Esophagus squamous epithelium (tissue), 5 donors: ENCODE results near the gene ARHGAP11A. TPM values are rescaled to one million over a fixed set of nuclear protein-coding genes. Genes with fewer than 3 reads are reported as not detected.

Experiments used
- DNase-seq: peaks from one replicate; lab custom pipeline; 2025; lab: John Stamatoyannopoulos, UW
- H3K27ac ChIP-seq, 4 donors: fragments of 200-600 bp; sonication (generic); one replicate each; pipeline ENCODE4 v1.5.1; 2016 to 2019; ENCODE audit warnings: mild to moderate bottlenecking in 1 of 4
- H3K27me3 ChIP-seq, 4 donors: fragments of 200-600 bp; sonication (generic); 1 replicate in 3 of 4; 2 replicates in 1 of 4; pipeline versions ENCODE4 v1.5.1 to v1.6.0; 2017 to 2021; ENCODE audit warnings: antibody characterized with exemption in 1 of 4
- H3K36me3 ChIP-seq, 3 donors: fragments of 200-600 bp; sonication (generic); one replicate each; pipeline ENCODE4 v1.5.1; 2016 to 2019
- H3K4me1 ChIP-seq, 3 donors: fragments of 200-600 bp; sonication (generic); one replicate each; pipeline ENCODE4 v1.5.1; 2017 to 2019
- H3K4me3 ChIP-seq, 4 donors: fragments of 200-600 bp; sonication (generic); 1 replicate in 3 of 4; 2 replicates in 1 of 4; pipeline ENCODE4 v1.5.1; 2016 to 2019; ENCODE audit warnings: mild to moderate bottlenecking in 2 of 4, moderate library complexity in 1 of 4
- H3K9me3 ChIP-seq, 3 donors: fragments of 200-600 bp; sonication (generic); one replicate each; pipeline ENCODE4 v1.5.1; 2016 to 2019
- POLR2A ChIP-seq, 4 donors: fragments of 450-650 bp; IDR thresholded peaks; one replicate each; pipeline ENCODE4 v1.6.1; 2017; ENCODE audit warnings: antibody characterized with exemption in 4 of 4, mild to moderate bottlenecking in 4 of 4, moderate library complexity in 3 of 4
- WGBS, 2 donors: methylation state at CpG; one replicate each; pipeline ENCODE4 v1.1.5; 2018; 5-methylcytosine and 5-hydroxymethylcytosine counted together
- intact Hi-C: fragments of 100-400 bp; cut with DNase I; formaldehyde crosslinking; loops from one replicate; pipeline ENCODE4 v1.15.0; 2022
- total RNA-seq, 4 donors: library from RNA; depleted of rRNA; stranded (reverse); fragments of >200 nt; gene quantifications; one replicate each; pipeline ENCODE4 v1.1.0, GENCODE V29; 2016
- TF ChIP-seq, protein P1 (sequence below), 6 experiments: fragments of 450-650 bp in 4 of 6; fragments of 200-600 bp in 2 of 6; sonication (generic) in 2 of 6; IDR thresholded peaks; one replicate each; pipeline ENCODE4 v1.5.1; 2016 to 2019; ENCODE audit warnings: antibody characterized with exemption in 6 of 6, mild to moderate bottlenecking in 4 of 6, moderate library complexity in 4 of 6
- donor health status: DM: yes; HTN: yes; CAD: no.

The ARHGAP11A gene
- total RNA-seq, 4 donors from 2014 or later = 4.7 to 17.4 (median 8.1) TPM

- Histone ChIP-seq H3K9me3 (no peaks in the 10 kb centered on the region), H3K36me3 (no peaks in the 10 kb centered on the region), H3K27me3 (no peaks in the 10 kb centered on the region), H3K4me1 (peaks cover under 1 to 13% (median 2%) of the 10 kb centered on the region in 3 donors), H3K27ac (peak overlapping the region in 1 of 4 donors; percentile 68), H3K4me3 (no peak overlapping the region)
- intact Hi-C loops = no loop called here
- TF ChIP-seq, protein P1, sequence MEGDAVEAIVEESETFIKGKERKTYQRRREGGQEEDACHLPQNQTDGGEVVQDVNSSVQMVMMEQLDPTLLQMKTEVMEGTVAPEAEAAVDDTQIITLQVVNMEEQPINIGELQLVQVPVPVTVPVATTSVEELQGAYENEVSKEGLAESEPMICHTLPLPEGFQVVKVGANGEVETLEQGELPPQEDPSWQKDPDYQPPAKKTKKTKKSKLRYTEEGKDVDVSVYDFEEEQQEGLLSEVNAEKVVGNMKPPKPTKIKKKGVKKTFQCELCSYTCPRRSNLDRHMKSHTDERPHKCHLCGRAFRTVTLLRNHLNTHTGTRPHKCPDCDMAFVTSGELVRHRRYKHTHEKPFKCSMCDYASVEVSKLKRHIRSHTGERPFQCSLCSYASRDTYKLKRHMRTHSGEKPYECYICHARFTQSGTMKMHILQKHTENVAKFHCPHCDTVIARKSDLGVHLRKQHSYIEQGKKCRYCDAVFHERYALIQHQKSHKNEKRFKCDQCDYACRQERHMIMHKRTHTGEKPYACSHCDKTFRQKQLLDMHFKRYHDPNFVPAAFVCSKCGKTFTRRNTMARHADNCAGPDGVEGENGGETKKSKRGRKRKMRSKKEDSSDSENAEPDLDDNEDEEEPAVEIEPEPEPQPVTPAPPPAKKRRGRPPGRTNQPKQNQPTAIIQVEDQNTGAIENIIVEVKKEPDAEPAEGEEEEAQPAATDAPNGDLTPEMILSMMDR (IDR thresholded peaks at IDR 0.05) = no peak
- TF ChIP-seq POLR2A (IDR thresholded peaks at IDR 0.05) = no peak
- DNase-seq = no peak
- WGBS, 2 donors = 81 to 89% methylated on average over 3 of the region's 3 CpGs
Measured at GRCh38 chr15:32682569-32682968, 67.3 kb downstream of the ARHGAP11A start.

GRCh38 chr15:32682977-32683630, 67.8 kb downstream of the ARHGAP11A start:
- Histone ChIP-seq H3K4me3 (no peak overlapping the region), H3K9me3 (no peaks in the 10 kb centered on the region), H3K4me1 (peaks cover 0 to 8% (median 0%) of the 10 kb centered on the region in 3 donors), H3K27me3 (no peaks in the 10 kb centered on the region), H3K36me3 (no peaks in the 10 kb centered on the region), H3K27ac (peak overlapping the region in 1 of 4 donors; percentile 68)
- WGBS, 2 donors = 90 to 96% methylated on average over 2 of the region's 2 CpGs
- TF ChIP-seq, protein P1 (IDR thresholded peaks at IDR 0.05) = no peak
- TF ChIP-seq POLR2A (IDR thresholded peaks at IDR 0.05) = no peak
- intact Hi-C loops = no loop called here
- no peak for DNase-seq

- no peaks in the 10 kb centered on the region for H3K36me3 ChIP-seq
- peak overlapping the region in 1 of 4 donors; percentile 28 for H3K27ac ChIP-seq
- intact Hi-C loops = no loop called here
- WGBS, 2 donors = 60 to 72% methylated on average over 8 of the region's 8 CpGs
- no peaks in the 10 kb centered on the region for H3K27me3 ChIP-seq
- DNase-seq = no peak
- no peaks in the 10 kb centered on the region for H3K9me3 ChIP-seq
- TF ChIP-seq, protein P1 (IDR thresholded peaks at IDR 0.05) = no peak
- TF ChIP-seq POLR2A (IDR thresholded peaks at IDR 0.05) = no peak
- no peak overlapping the region for H3K4me3 ChIP-seq
- H3K4me1 ChIP-seq = peaks cover 0 to 8% (median 0%) of the 10 kb centered on the region in 3 donors
Measured at GRCh38 chr15:32683906-32684584, 68.7 kb downstream of the ARHGAP11A start.

- DNase-seq = no peak
- Histone ChIP-seq H3K27me3 (no peaks in the 10 kb centered on the region), H3K4me3 (no peak overlapping the region), H3K36me3 (no peaks in the 10 kb centered on the region), H3K9me3 (no peaks in the 10 kb centered on the region), H3K4me1 (peaks cover 0 to 8% (median 0%) of the 10 kb centered on the region in 3 donors), H3K27ac (peak overlapping the region in 1 of 4 donors; percentile 3)
- TF ChIP-seq, protein P1 (IDR thresholded peaks at IDR 0.05) = no peak
- no peak for TF ChIP-seq POLR2A (IDR thresholded peaks at IDR 0.05)
- intact Hi-C loops = no loop called here
- 60 to 73% methylated on average over 1 of the region's 1 CpG for WGBS, 2 donors
Measured at GRCh38 chr15:32685576-32685975, 70.3 kb downstream of the ARHGAP11A start.

GRCh38 chr15:32687556-32687955, 72.3 kb downstream of the ARHGAP11A start:
- Histone ChIP-seq H3K4me1 (peaks cover 0 to 8% (median 0%) of the 10 kb centered on the region in 3 donors), H3K9me3 (no peaks in the 10 kb centered on the region), H3K4me3 (no peak overlapping the region), H3K27me3 (no peaks in the 10 kb centered on the region), H3K36me3 (no peaks in the 10 kb centered on the region), H3K27ac (no peak overlapping the region)
- 38 to 52% methylated on average over 5 of the region's 5 CpGs for WGBS, 2 donors
- intact Hi-C loops = no loop called here
- TF ChIP-seq POLR2A (IDR thresholded peaks at IDR 0.05) = no peak
- TF ChIP-seq, protein P1 (IDR thresholded peaks at IDR 0.05) = no peak
- DNase-seq = no peak
